ENCODE data around the gene PRDM4.
A peak's percentile ranks its signal among the peaks of the same experiment; 100 is the strongest.
"Not testable (repeated sequence)": the region's sequence is repeated elsewhere in the genome, so short reads cannot be mapped to it uniquely, and the experiment has no call there.

Gene PRDM4

DNA sequence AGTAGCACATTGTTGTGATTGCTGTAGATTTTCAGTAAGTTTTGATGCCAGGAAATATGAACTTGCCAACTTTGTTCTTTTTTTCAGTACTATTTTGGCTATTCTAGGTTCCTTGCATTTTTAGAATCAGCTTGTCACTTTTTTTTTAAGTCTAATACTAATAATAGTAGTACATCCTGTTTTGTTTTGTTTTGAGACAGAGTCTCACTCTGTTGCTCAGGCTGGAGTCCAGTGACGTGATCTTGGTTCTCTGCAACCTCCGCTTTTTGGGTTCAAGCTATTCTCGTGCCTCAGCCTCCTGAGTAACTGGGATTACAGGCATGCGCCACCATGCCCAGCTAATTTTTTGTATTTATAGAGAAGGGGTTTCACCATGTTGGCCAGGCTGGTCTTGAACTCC is 58.8 kb downstream of the PRDM4 start:
- Histone ChIP-seq H3K27me3 (ENCODE audit: insufficient read depth, low read depth, severe bottlenecking) (no peaks in the 10 kb centered on the region), H3K9me3 (ENCODE audit: severe bottlenecking) (no peaks in the 10 kb centered on the region), H3K36me3 (peaks cover 65% of the 10 kb centered on the region), H3K4me3 (ENCODE audit: low read depth, low read length) (no peak overlapping the region), H3K27ac (no peak overlapping the region)
- no peak for DNase-seq
- TF ChIP-seq, protein P1, sequence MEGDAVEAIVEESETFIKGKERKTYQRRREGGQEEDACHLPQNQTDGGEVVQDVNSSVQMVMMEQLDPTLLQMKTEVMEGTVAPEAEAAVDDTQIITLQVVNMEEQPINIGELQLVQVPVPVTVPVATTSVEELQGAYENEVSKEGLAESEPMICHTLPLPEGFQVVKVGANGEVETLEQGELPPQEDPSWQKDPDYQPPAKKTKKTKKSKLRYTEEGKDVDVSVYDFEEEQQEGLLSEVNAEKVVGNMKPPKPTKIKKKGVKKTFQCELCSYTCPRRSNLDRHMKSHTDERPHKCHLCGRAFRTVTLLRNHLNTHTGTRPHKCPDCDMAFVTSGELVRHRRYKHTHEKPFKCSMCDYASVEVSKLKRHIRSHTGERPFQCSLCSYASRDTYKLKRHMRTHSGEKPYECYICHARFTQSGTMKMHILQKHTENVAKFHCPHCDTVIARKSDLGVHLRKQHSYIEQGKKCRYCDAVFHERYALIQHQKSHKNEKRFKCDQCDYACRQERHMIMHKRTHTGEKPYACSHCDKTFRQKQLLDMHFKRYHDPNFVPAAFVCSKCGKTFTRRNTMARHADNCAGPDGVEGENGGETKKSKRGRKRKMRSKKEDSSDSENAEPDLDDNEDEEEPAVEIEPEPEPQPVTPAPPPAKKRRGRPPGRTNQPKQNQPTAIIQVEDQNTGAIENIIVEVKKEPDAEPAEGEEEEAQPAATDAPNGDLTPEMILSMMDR (IDR thresholded peaks at IDR 0.05; ENCODE audit: low read depth, low read length): no peak

DNA sequence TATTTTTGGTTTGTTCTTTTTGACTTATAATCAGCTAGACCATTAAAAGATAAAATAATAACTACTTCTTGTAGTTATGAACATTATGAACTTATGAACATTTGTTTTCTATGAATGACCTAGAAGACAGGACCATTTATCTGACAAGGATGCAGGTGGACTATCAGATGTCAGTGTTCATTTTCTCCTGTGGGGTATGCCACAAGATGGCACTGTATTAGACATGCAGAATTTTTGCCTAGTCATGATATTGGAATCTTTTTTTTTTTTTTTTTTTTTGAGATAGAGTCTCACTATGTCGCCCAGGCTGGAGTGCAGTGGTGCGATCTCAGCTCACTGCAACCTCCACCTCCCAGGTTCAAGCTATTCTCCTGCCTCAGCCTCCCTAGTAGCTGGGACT is 65.2 kb downstream of the PRDM4 start:
- not testable (repeated sequence) for H3K27ac ChIP-seq; H3K4me3 ChIP-seq (ENCODE audit: low read depth, low read length); H3K9me3 ChIP-seq (ENCODE audit: severe bottlenecking); H3K27me3 ChIP-seq (ENCODE audit: insufficient read depth, low read depth, severe bottlenecking); DNase-seq
- peaks cover 73% of the 10 kb centered on the region for H3K36me3 ChIP-seq

DNA sequence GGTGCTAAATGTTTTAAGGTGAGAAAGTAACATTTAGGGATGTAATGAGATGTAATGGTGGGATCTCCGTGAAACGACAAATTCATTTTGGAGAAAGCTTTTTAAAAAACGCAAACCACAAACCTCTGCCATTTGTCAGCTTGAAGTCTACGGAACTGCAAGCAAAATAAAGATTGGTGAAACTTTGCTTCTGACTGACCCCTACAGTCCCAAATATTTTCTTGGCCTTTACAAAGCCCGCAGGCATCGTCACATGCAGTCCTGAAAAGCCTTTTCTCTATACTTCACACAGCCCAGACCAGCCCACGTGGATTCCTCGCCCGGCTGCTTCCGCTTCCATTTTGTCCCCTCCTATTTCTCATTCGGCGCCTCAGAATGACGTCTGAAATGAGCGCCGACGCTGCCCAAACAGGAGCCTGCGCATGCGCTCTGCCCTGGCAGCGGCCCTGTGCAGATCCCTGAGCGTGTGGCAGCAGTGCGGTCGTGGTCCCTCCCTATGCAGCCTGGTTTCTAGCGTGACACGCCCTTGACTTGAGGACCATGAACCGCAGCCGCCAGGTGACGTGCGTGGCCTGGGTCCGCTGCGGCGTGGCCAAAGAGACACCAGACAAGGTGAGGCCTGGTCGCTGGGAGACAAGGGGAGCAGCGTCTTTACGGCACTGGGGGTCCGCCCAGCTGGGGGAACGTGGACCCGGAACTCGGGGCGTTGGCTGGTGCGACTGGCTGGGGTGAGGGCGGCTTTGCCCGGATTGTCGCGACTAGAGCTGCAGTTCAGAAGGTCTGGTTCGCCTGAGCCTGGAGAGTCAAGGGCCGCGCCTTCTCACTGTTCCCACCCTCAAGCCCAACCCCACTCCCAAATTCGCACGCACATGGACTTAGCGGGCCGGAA is 75.3 kb downstream of the PRDM4 start, which contains the start of gene PWP1:
PWP1 (plus strand) TSS at position 440 of the 889 bp plus-strand sequence; CDS start at position 541, 101 bp downstream.
- DNase-seq: peak; percentile 95
- H3K27ac ChIP-seq: peak within 1 kb of the TSS; percentile 64

DNA sequence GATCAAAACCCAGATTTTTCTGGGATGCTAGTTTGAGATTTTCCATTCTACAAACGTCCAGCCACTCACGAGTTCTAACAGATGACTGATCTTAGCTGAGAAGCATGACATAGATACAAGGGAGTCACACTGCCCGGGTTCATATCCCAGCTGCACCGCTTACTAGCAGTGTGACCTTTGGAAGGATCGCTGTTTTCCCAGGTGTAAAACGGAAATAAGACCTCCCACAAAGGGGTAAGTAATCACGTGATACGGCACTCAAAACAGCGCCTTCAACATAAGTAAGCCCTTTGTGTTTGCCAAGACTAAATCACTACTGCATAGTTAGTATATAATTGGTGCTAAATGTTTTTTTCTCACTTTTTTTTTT is 76.0 kb downstream of the PRDM4 start:
- Histone ChIP-seq H3K9me3 (ENCODE audit: severe bottlenecking) (no peaks in the 10 kb centered on the region), H3K27me3 (ENCODE audit: insufficient read depth, low read depth, severe bottlenecking) (no peaks in the 10 kb centered on the region), H3K27ac (peak overlapping the region; percentile 64), H3K4me3 (ENCODE audit: low read depth, low read length) (peak overlapping the region; percentile 87), H3K36me3 (peaks cover 18% of the 10 kb centered on the region)
- DNase-seq: peak; percentile 16
- TF ChIP-seq, protein P1 (IDR thresholded peaks at IDR 0.05; ENCODE audit: low read depth, low read length): no peak

More for the DNA sequence above, 75.3 kb downstream of the PRDM4 start, which contains the start of gene PWP1:
- H3K27me3 ChIP-seq (ENCODE audit: insufficient read depth, low read depth, severe bottlenecking): no peaks in the 10 kb centered on the region
- H3K36me3 ChIP-seq: peaks cover 24% of the 10 kb centered on the region
- H3K9me3 ChIP-seq (ENCODE audit: severe bottlenecking): no peaks in the 10 kb centered on the region
- H3K4me3 ChIP-seq (ENCODE audit: low read depth, low read length): peak within 1 kb of the TSS; percentile 87
- TF ChIP-seq, protein P1 (IDR thresholded peaks at IDR 0.05; ENCODE audit: low read depth, low read length): no peak

DNA sequence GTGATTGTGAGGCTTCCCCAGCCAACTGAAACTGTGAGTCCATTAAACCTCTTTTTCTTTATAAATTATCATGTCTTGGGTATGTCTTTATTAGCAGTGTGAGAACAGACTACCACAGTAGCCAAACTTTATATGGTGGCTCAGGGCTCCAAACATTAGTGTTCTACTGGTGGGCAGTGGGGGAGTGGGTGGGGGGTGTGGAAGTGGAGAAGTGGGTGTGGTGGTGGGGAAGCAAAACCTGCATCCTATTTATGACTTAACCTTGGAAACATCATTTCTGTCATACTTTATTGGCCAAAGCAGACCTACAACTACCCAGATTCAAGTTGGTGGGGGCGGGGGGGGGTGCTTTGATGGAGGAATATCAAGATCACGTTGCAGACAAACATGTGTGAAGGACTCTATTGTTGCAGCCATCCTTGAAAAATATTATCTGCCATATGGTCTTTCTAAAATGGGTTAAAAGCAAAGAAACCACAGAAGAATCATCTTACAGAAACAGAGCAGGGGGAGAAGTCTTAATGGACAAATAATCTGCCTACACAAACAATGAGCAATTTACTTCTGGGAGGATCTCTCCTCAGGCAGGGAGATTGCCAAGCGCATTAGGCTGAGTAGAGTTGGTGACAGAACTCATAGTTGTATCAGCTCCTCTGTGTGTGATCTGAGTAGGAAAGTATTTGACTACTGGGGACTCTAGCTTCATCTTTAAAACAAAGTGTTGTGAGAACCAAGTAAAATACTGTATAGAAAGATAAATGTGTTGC is 76.7 kb downstream of the PRDM4 start:
- no peaks in the 10 kb centered on the region for H3K9me3 ChIP-seq (ENCODE audit: severe bottlenecking)
- no peaks in the 10 kb centered on the region for H3K27me3 ChIP-seq (ENCODE audit: insufficient read depth, low read depth, severe bottlenecking)
- no peak overlapping the region for H3K27ac ChIP-seq
- H3K4me3 ChIP-seq (ENCODE audit: low read depth, low read length): peak overlapping the region; percentile 87; the same call in 1 of the 2 replicates
- TF ChIP-seq, protein P1 (IDR thresholded peaks at IDR 0.05; ENCODE audit: low read depth, low read length): no peak
- DNase-seq: no peak
- peaks cover 10% of the 10 kb centered on the region for H3K36me3 ChIP-seq
